K562 (cell line): ENCODE results near the gene FAM20C. TPM values are rescaled to one million over a fixed set of nuclear protein-coding genes. Genes with fewer than 3 reads are reported as not detected.

Source experiments
- ARID1B ChIP-seq: fragments of 450-650 bp; IDR thresholded peaks from 2 replicates; pipeline ENCODE4 v1.6.1; 2016; ENCODE audit warnings: antibody characterized with exemption, mild to moderate bottlenecking, inconsistent platforms
- CHD1 ChIP-seq: fragments of 200-600 bp; sonication (generic); IDR thresholded peaks from one replicate; pipeline ENCODE4 v1.6.1; 2012; ENCODE audit warnings: mild to moderate bottlenecking, moderate library complexity, low read length, inconsistent platforms
- DIDO1 ChIP-seq: fragments of 450-650 bp; IDR thresholded peaks from 2 replicates; pipeline ENCODE4 v1.6.1; 2016; ENCODE audit warnings: low read depth, missing biosample characterization, missing genetic modification characterization
- FOXA1 ChIP-seq: fragments of 450-650 bp; IDR thresholded peaks from 2 replicates; pipeline ENCODE4 v1.6.1; 2016; ENCODE audit warnings: mild to moderate bottlenecking, borderline replicate concordance
- GABPB1 ChIP-seq: sonication (generic); formaldehyde crosslinking; IDR thresholded peaks from 2 replicates; pipeline ENCODE4 v1.8.0; 2022; ENCODE audit warnings: mild to moderate bottlenecking, missing genetic modification reagents
- GATA2 ChIP-seq: sonication (generic); formaldehyde crosslinking; IDR thresholded peaks from 2 replicates; pipeline ENCODE4 v1.4.0; 2020; ENCODE audit warnings: mild to moderate bottlenecking, missing genetic modification reagents
- KLF10 ChIP-seq: fragments of 250-450 bp; sonication (Bioruptor Pico); IDR thresholded peaks from 2 replicates; pipeline ENCODE4 v1.6.1; 2021; ENCODE audit warnings: matching md5 sums
- MAX ChIP-seq: sonication (generic); formaldehyde crosslinking; IDR thresholded peaks from 2 replicates; pipeline ENCODE4 v1.9.0; 2022; ENCODE audit warnings: mild to moderate bottlenecking, missing genetic modification reagents
- NCOA4 ChIP-seq: fragments of 450-650 bp; IDR thresholded peaks from 2 replicates; pipeline ENCODE4 v1.6.1; 2018; ENCODE audit warnings: mild to moderate bottlenecking; ENCODE audit not compliant: partially characterized antibody
- NCOA6 ChIP-seq: fragments of 450-650 bp; IDR thresholded peaks from 2 replicates; pipeline ENCODE4 v1.6.1; 2017; ENCODE audit warnings: mild to moderate bottlenecking
- NFE2L1 ChIP-seq: fragments of 450-650 bp; IDR thresholded peaks from 2 replicates; pipeline ENCODE4 v1.6.1; 2016; ENCODE audit warnings: missing genetic modification characterization, low read depth, mild to moderate bottlenecking, missing compliant biosample characterization, moderate library complexity, borderline replicate concordance
- PBX2 ChIP-seq, 2 experiments: IDR thresholded peaks in 1 of 2; conservative IDR thresholded peaks in 1 of 2; 2 replicates each; pipeline ENCODE4 v1.6.1; 2016; ENCODE audit warnings: low read depth in 2 of 2, mild to moderate bottlenecking in 1 of 2, missing compliant biosample characterization in 1 of 2, missing genetic modification characterization in 1 of 2, moderate library complexity in 1 of 2
- SMAD2 ChIP-seq: fragments of 150-350 bp; IDR thresholded peaks from 2 replicates; pipeline ENCODE4 v1.6.1; 2014; ENCODE audit warnings: low read depth, mild to moderate bottlenecking, low read length
- SMARCC2 ChIP-seq: fragments of 450-650 bp; IDR thresholded peaks from 2 replicates; pipeline ENCODE4 v1.6.1; 2017; ENCODE audit warnings: antibody characterized with exemption, moderate library complexity, mild to moderate bottlenecking, low read depth
- SRSF9 ChIP-seq: fragments of 200-400 bp; formaldehyde crosslinking; IDR thresholded peaks from 2 replicates; pipeline ENCODE4 v1.6.1; 2017; ENCODE audit warnings: low read depth, low read length, borderline replicate concordance
- STAG1 ChIP-seq: sonication (generic); formaldehyde crosslinking; IDR thresholded peaks from 2 replicates; pipeline ENCODE4 v1.5.0; 2020; ENCODE audit warnings: missing genetic modification reagents, borderline replicate concordance
- TOE1 ChIP-seq, 2 experiments: fragments of 450-650 bp in 1 of 2; sonication (generic) in 1 of 2; formaldehyde crosslinking in 1 of 2; IDR thresholded peaks; 2 replicates each; pipeline versions ENCODE4 v1.7.1 to v1.8.0; 2016 to 2022; ENCODE audit warnings: borderline replicate concordance in 2 of 2, mild to moderate bottlenecking in 2 of 2, antibody characterized with exemption in 1 of 2, inconsistent platforms in 1 of 2, low read depth in 1 of 2, missing genetic modification reagents in 1 of 2, moderate library complexity in 1 of 2
- ZBTB2 ChIP-seq: fragments of 450-650 bp; IDR thresholded peaks from 2 replicates; pipeline ENCODE4 v1.6.1; 2016; ENCODE audit warnings: antibody characterized with exemption
- ZBTB9 ChIP-seq: fragments of 450-650 bp; formaldehyde crosslinking; IDR thresholded peaks from 2 replicates; pipeline ENCODE4 v1.4.0; 2020; ENCODE audit warnings: mild to moderate bottlenecking, moderate library complexity
- ZC3H8 ChIP-seq: fragments of 450-650 bp; IDR thresholded peaks from 2 replicates; pipeline ENCODE4 v1.6.1; 2017
- ZNF224 ChIP-seq: sonication (generic); formaldehyde crosslinking; IDR thresholded peaks from 2 replicates; pipeline ENCODE4 v1.8.0; 2022; ENCODE audit warnings: mild to moderate bottlenecking, missing genetic modification reagents
- ZNF232 ChIP-seq: sonication (generic); formaldehyde crosslinking; IDR thresholded peaks from 2 replicates; pipeline ENCODE4 v1.8.0; 2022; ENCODE audit warnings: mild to moderate bottlenecking, missing genetic modification reagents
- ZNF263 ChIP-seq: sonication (generic); formaldehyde crosslinking; IDR thresholded peaks from 2 replicates; pipeline ENCODE4 v1.8.0; 2022; ENCODE audit warnings: mild to moderate bottlenecking, missing genetic modification reagents, borderline replicate concordance
- polyA plus RNA-seq, 8 experiments: library from polyadenylated mRNA; depleted of rRNA in 4 of 8; stranded (reverse) in 5 of 8; unstranded in 3 of 8; fragments of >200 nt; fragmentation: Nextera tagmentation in 2 of 8; fragmentation: Illumina TruSeq in 1 of 8; extraction: Ambion mirVana in 2 of 8; extraction: Trizol in 1 of 8; gene quantifications; 2 replicates each; pipeline versions ENCODE4 v1.2.1 to v1.2.3, GENCODE V29; 2011 to 2014; ENCODE audit warnings: inconsistent platforms in 1 of 8, missing spikeins in 1 of 8
- total RNA-seq, 7 experiments: library from RNA; depleted of rRNA in 6 of 7; stranded (reverse); fragments of >200 nt in 6 of 7; fragmentation: Illumina TruSeq in 2 of 7; extraction: Trizol in 2 of 7; gene quantifications; 2 replicates each; pipeline versions ENCODE4 v1.2.1 to v1.2.3, GENCODE V29; 2011 to 2021; ENCODE audit warnings: low replicate concordance in 1 of 7

FAM20C gene
- total and polyA plus RNA-seq, 9 of the 15 experiments (the other 6 are each of a cell fraction or from before 2014, with no cell fraction given): 0.09 TPM; not detected in 8

GRCh38 chr7:148932-149790 is 43.2 kb upstream of the FAM20C start (continued):
- TF ChIP-seq GABPB1 (CRISPR knock-in tag) (peak; percentile 70), GATA2 (CRISPR knock-in tag) (no peak), STAG1 (CRISPR knock-in tag) (no peak), ARID1B (no peak), ZNF263 (CRISPR knock-in tag) (no peak), TOE1 (IDR thresholded peaks at IDR 0.05; ENCODE audit: borderline replicate concordance) (no peak), TOE1 (CRISPR knock-in tag; IDR thresholded peaks at IDR 0.05; ENCODE audit: borderline replicate concordance, low read depth) (no peak), CHD1 (no peak), SRSF9 (no peak), DIDO1 (tag) (no peak), ZNF224 (CRISPR knock-in tag) (no peak), ZBTB9 (CRISPR knock-in tag) (peak; percentile 19; the same call in 1 of the 2 replicates), NFE2L1 (tag) (no peak), SMAD2 (no peak), SMARCC2 (no peak), KLF10 (CRISPR knock-in tag) (no peak), ZNF232 (no peak), PBX2 (CRISPR knock-in tag; IDR thresholded peaks at IDR 0.05; ENCODE audit: low read depth) (no peak), PBX2 (tag; conservative IDR thresholded peaks at IDR 0.05; ENCODE audit: low read depth) (no peak), NCOA6 (no peak), FOXA1 (no peak), MAX (CRISPR knock-in tag) (peak; percentile 95), NCOA4 (no peak), ZBTB2 (peak; percentile 100), ZC3H8 (no peak)
